Vagina (tissue), 2 donors: ENCODE measurements around the gene CD109.

Experiments
- POLR2A ChIP-seq, 2 donors: fragments of 450-650 bp; IDR thresholded peaks; one replicate each; pipeline ENCODE4 v1.6.1; 2017; ENCODE audit warnings: antibody characterized with exemption in 2 of 2, mild to moderate bottlenecking in 2 of 2, moderate library complexity in 2 of 2
- POLR2AphosphoS5 ChIP-seq, 2 donors: sonication (generic); formaldehyde crosslinking; IDR thresholded peaks; one replicate each; pipeline ENCODE4 v1.9.0; 2017; ENCODE audit warnings: antibody characterized with exemption in 2 of 2, mild to moderate bottlenecking in 2 of 2, low read depth in 1 of 2; ENCODE audit not compliant: insufficient read depth in 1 of 2
- TF ChIP-seq, protein P1 (sequence below), 3 experiments: fragments of 450-650 bp in 2 of 3; fragments of 200-600 bp in 1 of 3; sonication (generic) in 1 of 3; IDR thresholded peaks; one replicate each; pipeline ENCODE4 v1.5.1; 2017 to 2019; ENCODE audit warnings: antibody characterized with exemption in 3 of 3, mild to moderate bottlenecking in 2 of 3, moderate library complexity in 2 of 3

- no peak for TF ChIP-seq POLR2AphosphoS5 (IDR thresholded peaks at IDR 0.05; ENCODE audit: insufficient read depth in 1 of 2, low read depth in 1 of 2)
- TF ChIP-seq, protein P1, sequence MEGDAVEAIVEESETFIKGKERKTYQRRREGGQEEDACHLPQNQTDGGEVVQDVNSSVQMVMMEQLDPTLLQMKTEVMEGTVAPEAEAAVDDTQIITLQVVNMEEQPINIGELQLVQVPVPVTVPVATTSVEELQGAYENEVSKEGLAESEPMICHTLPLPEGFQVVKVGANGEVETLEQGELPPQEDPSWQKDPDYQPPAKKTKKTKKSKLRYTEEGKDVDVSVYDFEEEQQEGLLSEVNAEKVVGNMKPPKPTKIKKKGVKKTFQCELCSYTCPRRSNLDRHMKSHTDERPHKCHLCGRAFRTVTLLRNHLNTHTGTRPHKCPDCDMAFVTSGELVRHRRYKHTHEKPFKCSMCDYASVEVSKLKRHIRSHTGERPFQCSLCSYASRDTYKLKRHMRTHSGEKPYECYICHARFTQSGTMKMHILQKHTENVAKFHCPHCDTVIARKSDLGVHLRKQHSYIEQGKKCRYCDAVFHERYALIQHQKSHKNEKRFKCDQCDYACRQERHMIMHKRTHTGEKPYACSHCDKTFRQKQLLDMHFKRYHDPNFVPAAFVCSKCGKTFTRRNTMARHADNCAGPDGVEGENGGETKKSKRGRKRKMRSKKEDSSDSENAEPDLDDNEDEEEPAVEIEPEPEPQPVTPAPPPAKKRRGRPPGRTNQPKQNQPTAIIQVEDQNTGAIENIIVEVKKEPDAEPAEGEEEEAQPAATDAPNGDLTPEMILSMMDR (IDR thresholded peaks at IDR 0.05): no peak
- TF ChIP-seq POLR2A (IDR thresholded peaks at IDR 0.05): no peak
These were observed 107.7 kb downstream of the CD109 start for GRCh38 chr6:73803562-73804241.
